Sigmoid colon (tissue), 7 donors: ENCODE results near the gene TSPAN17. TPM values are rescaled to one million over a fixed set of nuclear protein-coding genes. Genes with fewer than 3 reads are reported as not detected.
A peak's percentile ranks its signal among the peaks of the same experiment; 100 is the strongest.

ENCODE experiments used
- DNase-seq: peaks from one replicate; pipeline ENCODE4 v3.0.0-alpha.2; 2019
- H3K27ac ChIP-seq, 4 donors: fragments of 200-600 bp; sonication (generic); one replicate each; pipeline ENCODE4 v1.5.1; 2016 to 2019; ENCODE audit warnings: mild to moderate bottlenecking in 1 of 4
- H3K27me3 ChIP-seq, 3 donors: fragments of 200-600 bp; sonication (generic); one replicate each; pipeline ENCODE4 v1.5.1; 2019; ENCODE audit warnings: mild to moderate bottlenecking in 1 of 3
- H3K36me3 ChIP-seq, 4 donors: fragments of 200-600 bp; sonication (generic); one replicate each; pipeline ENCODE4 v1.5.1; 2016 to 2019
- H3K4me1 ChIP-seq, 4 donors: fragments of 200-600 bp; sonication (generic); one replicate each; pipeline ENCODE4 v1.5.1; 2017 to 2019
- H3K4me3 ChIP-seq, 4 donors: fragments of 200-600 bp; sonication (generic); one replicate each; pipeline ENCODE4 v1.5.1; 2017 to 2019; ENCODE audit warnings: mild to moderate bottlenecking in 2 of 4, moderate library complexity in 1 of 4
- H3K9me3 ChIP-seq, 4 donors: fragments of 200-600 bp in 3 of 4; sonication (generic) in 3 of 4; one replicate each; pipeline versions ENCODE4 v1.5.1 to v1.6.1; 2013 to 2019
- EP300 ChIP-seq, 4 donors: sonication (generic); formaldehyde crosslinking; IDR thresholded peaks; one replicate each; pipeline ENCODE4 v1.6.1; 2017; ENCODE audit warnings: antibody characterized with exemption in 4 of 4
- POLR2A ChIP-seq, 2 donors: fragments of 450-650 bp; IDR thresholded peaks; one replicate each; pipeline ENCODE4 v1.6.1; 2016; ENCODE audit warnings: antibody characterized with exemption in 2 of 2, mild to moderate bottlenecking in 2 of 2, moderate library complexity in 2 of 2
- POLR2AphosphoS5 ChIP-seq, 4 donors: sonication (generic); formaldehyde crosslinking; IDR thresholded peaks; one replicate each; pipeline ENCODE4 v1.6.1; 2017; ENCODE audit warnings: antibody characterized with exemption in 4 of 4
- WGBS, 2 donors: extraction: QIAGEN DNeasy Blood & Tissue Kit; methylation state at CpG; one replicate each; pipeline ENCODE4 v1.1.7; 2013; 5-methylcytosine and 5-hydroxymethylcytosine counted together
- intact Hi-C: fragments of 100-400 bp; cut with DNase I; formaldehyde crosslinking; loops from one replicate; pipeline ENCODE4 v1.15.1; 2023
- polyA plus RNA-seq, 3 donors: library from polyadenylated mRNA; stranded (reverse); fragments of 200-250 nt; gene quantifications; one replicate each; pipeline ENCODE4 v1.2.3, GENCODE V29; 2013
- total RNA-seq, 4 donors: library from RNA; depleted of rRNA; stranded (reverse); fragments of >200 nt; gene quantifications; one replicate each; pipeline ENCODE4 v1.1.0, GENCODE V29; 2016
- TF ChIP-seq, protein P1 (sequence below), 4 experiments: fragments of 450-650 bp in 3 of 4; fragments of 200-600 bp in 1 of 4; IDR thresholded peaks; one replicate each; pipeline ENCODE4 v1.5.1; 2016 to 2019; ENCODE audit warnings: antibody characterized with exemption in 4 of 4, mild to moderate bottlenecking in 3 of 4, moderate library complexity in 2 of 4
- donor health status: healthy with polysubstance abuse.
- donor health status: Bipolar disorder and iron deficiency.
- donor health status: healthy.

TSPAN17 gene
- total and polyA plus RNA-seq, 7 donors = 7.4 to 37.7 (median 21.7) TPM

DNA sequence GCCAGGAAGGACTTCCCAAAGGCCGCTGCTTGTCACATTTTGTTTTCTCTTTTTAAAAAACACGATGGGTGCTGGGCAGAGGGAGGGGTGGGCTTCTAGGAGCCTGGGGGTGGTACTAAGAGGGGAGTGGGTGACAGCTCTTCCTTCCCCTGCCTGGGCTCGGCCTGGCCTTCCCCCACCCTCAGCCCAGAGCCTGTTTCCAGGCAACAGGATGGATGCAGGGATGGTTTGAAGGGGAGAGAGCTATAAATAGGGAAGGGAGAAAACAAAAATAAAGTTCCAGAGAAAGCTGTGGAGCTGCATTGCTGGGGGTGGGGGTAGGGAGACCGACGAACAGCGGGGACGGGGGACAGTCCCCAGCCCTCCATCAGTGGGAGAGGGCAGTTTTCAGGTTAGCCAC lies 30.8 kb upstream of the TSPAN17 start:
- no peaks in the 10 kb centered on the region for H3K9me3 ChIP-seq
- no peak for DNase-seq
- no peak overlapping the region for H3K27ac ChIP-seq
- H3K4me3 ChIP-seq = no peak overlapping the region
- intact Hi-C loops = no loop called here
- TF ChIP-seq POLR2A (IDR thresholded peaks at IDR 0.05) (no peak), POLR2AphosphoS5 (IDR thresholded peaks at IDR 0.05) (no peak)
- TF ChIP-seq, protein P1, sequence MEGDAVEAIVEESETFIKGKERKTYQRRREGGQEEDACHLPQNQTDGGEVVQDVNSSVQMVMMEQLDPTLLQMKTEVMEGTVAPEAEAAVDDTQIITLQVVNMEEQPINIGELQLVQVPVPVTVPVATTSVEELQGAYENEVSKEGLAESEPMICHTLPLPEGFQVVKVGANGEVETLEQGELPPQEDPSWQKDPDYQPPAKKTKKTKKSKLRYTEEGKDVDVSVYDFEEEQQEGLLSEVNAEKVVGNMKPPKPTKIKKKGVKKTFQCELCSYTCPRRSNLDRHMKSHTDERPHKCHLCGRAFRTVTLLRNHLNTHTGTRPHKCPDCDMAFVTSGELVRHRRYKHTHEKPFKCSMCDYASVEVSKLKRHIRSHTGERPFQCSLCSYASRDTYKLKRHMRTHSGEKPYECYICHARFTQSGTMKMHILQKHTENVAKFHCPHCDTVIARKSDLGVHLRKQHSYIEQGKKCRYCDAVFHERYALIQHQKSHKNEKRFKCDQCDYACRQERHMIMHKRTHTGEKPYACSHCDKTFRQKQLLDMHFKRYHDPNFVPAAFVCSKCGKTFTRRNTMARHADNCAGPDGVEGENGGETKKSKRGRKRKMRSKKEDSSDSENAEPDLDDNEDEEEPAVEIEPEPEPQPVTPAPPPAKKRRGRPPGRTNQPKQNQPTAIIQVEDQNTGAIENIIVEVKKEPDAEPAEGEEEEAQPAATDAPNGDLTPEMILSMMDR (IDR thresholded peaks at IDR 0.05) = no peak
- peaks cover 0 to 27% (median 20%) of the 10 kb centered on the region in 4 donors for H3K4me1 ChIP-seq
- WGBS, 2 donors = 70 to 71% methylated on average over 7 of the region's 7 CpGs
- H3K27me3 ChIP-seq = peaks cover 39 to 84% (median 60%) of the 10 kb centered on the region in 3 donors
- no peaks in the 10 kb centered on the region for H3K36me3 ChIP-seq

DNA sequence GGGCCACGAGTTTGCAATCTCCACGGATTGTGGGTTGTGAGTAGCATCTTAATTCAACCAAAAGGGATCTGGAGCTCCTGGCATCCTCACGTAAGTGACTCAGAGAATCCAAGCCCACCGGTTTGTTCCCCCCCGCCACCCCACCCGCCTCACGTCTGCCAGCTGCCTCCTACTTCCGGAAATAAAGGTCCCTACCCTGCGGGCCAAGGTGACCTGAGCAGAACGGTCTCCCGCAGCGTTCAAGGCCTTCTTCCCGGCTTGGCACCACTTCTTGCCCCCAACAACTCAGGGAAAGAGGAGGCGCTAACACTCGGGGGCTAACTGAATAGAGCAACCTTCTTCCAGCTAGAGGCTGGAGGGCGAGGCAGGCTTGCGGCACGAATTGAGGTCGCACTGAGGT lies 28.5 kb upstream of the TSPAN17 start:
- Histone ChIP-seq H3K4me3 (peak overlapping the region in 1 of 4 donors; percentile 3), H3K27me3 (peaks cover 39 to 85% (median 65%) of the 10 kb centered on the region in 3 donors), H3K4me1 (peaks cover 0 to 25% (median 20%) of the 10 kb centered on the region in 4 donors), H3K9me3 (no peaks in the 10 kb centered on the region), H3K27ac (no peak overlapping the region), H3K36me3 (no peaks in the 10 kb centered on the region)
- no peak for DNase-seq
- intact Hi-C loops = no loop called here
- WGBS, 2 donors = 27 to 33% methylated on average over 19 of the region's 19 CpGs
- no peak for TF ChIP-seq POLR2A (IDR thresholded peaks at IDR 0.05)
- no peak for TF ChIP-seq POLR2AphosphoS5 (IDR thresholded peaks at IDR 0.05)
- TF ChIP-seq, protein P1 (IDR thresholded peaks at IDR 0.05) = no peak
- TF ChIP-seq EP300 (IDR thresholded peaks at IDR 0.05) = no peak

DNA sequence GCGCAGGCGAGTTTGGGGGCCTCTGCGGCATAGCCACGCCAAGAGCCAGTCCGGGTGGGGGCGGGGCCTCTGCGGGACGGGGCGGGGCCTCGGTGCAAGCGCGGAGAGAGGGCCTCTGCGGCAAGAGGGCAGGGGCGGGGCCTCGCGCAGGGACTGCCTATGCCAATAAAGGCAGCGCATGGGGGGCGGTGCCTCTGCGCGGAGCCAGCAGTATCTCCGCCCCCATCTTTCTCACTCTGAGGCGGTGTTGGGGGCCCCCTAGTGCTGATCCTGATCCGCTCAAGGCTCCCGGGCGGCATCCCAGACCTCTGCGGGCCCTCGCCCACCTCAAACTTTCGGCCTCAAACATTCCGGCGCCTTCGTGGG lies 28.1 kb upstream of the TSPAN17 start:
- H3K4me3 ChIP-seq = peak overlapping the region in 1 of 4 donors; percentile 3
- intact Hi-C loops = no loop called here

DNA sequence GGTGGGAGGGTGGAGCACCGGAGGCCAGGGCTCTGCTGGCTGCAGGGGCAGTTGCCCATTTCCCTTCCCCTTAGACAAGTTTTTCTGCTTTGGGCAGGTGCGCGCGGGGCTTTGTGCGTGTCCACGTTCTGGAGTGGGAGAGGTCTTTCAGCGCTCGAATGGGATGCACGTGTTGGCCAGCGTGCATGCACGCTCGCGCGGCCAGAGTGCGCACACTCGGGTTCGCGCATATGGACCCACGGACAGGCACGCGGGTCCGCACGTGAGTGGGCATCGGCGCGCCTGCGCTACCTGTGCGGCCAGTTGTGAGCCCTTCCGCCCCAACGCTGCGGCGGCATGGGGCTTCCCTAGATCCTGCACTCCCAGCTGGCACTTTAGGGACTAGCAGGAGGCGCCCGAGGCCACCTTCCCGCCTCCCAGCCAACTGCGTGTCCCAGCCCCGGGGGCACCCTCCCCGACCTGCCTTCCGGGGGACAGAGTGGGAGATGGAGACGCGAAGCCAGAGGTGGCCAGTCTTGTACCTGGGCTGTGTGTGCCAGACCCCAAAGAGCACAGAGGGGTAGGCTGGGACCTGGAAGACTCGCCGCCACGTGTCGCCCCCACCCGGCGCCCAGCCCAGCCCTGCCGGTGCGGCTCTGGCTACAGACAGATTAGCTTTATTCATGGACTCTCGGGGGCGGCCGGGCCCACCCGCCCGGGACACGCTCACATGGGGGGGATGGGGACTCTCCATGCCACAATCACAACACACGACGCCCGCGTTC lies 27.5 kb upstream of the TSPAN17 start:
- no peak overlapping the region for H3K27ac ChIP-seq
- H3K4me3 ChIP-seq = peak overlapping the region in 1 of 4 donors; percentile 3
- intact Hi-C loops = no loop called here
- no peaks in the 10 kb centered on the region for H3K9me3 ChIP-seq
- H3K4me1 ChIP-seq = peaks cover 0 to 21% (median 20%) of the 10 kb centered on the region in 4 donors
- 18 to 24% methylated on average over 59 of the region's 59 CpGs for WGBS, 2 donors
- no peak for DNase-seq
- TF ChIP-seq POLR2A (IDR thresholded peaks at IDR 0.05) = no peak
- no peak for TF ChIP-seq EP300 (IDR thresholded peaks at IDR 0.05)
- TF ChIP-seq, protein P1 (IDR thresholded peaks at IDR 0.05) = no peak
- TF ChIP-seq POLR2AphosphoS5 (IDR thresholded peaks at IDR 0.05) = no peak
- H3K36me3 ChIP-seq = no peaks in the 10 kb centered on the region
- H3K27me3 ChIP-seq = peaks cover 39 to 94% (median 66%) of the 10 kb centered on the region in 3 donors

More for the DNA sequence above, 28.1 kb upstream of the TSPAN17 start:
- no peak for TF ChIP-seq POLR2A (IDR thresholded peaks at IDR 0.05)
- no peak for TF ChIP-seq EP300 (IDR thresholded peaks at IDR 0.05)
- no peak for TF ChIP-seq POLR2AphosphoS5 (IDR thresholded peaks at IDR 0.05)
- TF ChIP-seq, protein P1 (IDR thresholded peaks at IDR 0.05) = no peak
- peaks cover 39 to 89% (median 65%) of the 10 kb centered on the region in 3 donors for H3K27me3 ChIP-seq
- peaks cover 0 to 21% (median 20%) of the 10 kb centered on the region in 4 donors for H3K4me1 ChIP-seq
- H3K9me3 ChIP-seq = no peaks in the 10 kb centered on the region
- H3K36me3 ChIP-seq = no peaks in the 10 kb centered on the region
- 6 to 11% methylated on average over 31 of the region's 31 CpGs for WGBS, 2 donors
- no peak overlapping the region for H3K27ac ChIP-seq
- no peak for DNase-seq
